GM23248 (cell line): ENCODE data around the gene DMAP1.

ENCODE experiments used
- EZH2 ChIP-seq: fragments of 200-600 bp; sonication (generic); IDR thresholded peaks from 2 replicates; pipeline ENCODE4 v1.6.1; 2018; ENCODE audit warnings: antibody characterized with exemption, mild to moderate bottlenecking; ENCODE audit not compliant: insufficient read depth, poor library complexity, severe bottlenecking
- EZH2phosphoT487 ChIP-seq: fragments of 200-600 bp; sonication (generic); IDR thresholded peaks from 2 replicates; pipeline ENCODE4 v1.6.1; 2018; ENCODE audit warnings: antibody characterized with exemption, moderate library complexity, mild to moderate bottlenecking, low read depth; ENCODE audit not compliant: insufficient read depth

DNA sequence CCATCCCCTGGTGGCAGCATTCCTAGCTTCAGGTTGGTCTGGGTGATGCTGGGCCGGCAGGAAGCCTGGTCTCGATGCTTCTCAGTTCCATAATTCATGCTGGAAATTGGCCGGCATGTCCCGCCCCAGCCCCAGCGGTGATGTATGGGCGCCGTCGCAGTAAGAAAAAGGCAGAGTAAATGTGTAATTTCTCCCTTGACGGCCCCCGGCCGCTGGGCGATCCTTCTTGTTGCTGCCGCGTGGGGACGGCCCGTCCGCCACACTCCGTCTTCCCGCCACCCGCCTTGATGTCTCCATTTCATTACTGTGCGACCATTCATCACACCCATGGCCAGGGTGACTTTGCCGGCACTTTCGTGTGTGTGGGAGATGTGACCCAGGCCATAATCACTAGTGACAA, 8.5 kb downstream of the DMAP1 start:
- TF ChIP-seq EZH2phosphoT487 (no peak), EZH2 (no peak)
